Ishikawa (cell line): Measurements from ENCODE around the gene ERVW-1.

Experiments
- CEBPB ChIP-seq: IDR thresholded peaks from 2 replicates; pipeline ENCODE4 v1.6.1; 2012
- CREB1 ChIP-seq: IDR thresholded peaks from 2 replicates; pipeline ENCODE4 v1.6.1; 2012; ENCODE audit warnings: low read depth
- EGR1 ChIP-seq: IDR thresholded peaks from 2 replicates; pipeline ENCODE4 v1.6.1; 2012
- EP300 ChIP-seq: IDR thresholded peaks from 2 replicates; pipeline ENCODE4 v1.6.1; 2012; ENCODE audit warnings: borderline replicate concordance
- FOXM1 ChIP-seq: IDR thresholded peaks from 2 replicates; pipeline ENCODE4 v1.6.1; 2012; ENCODE audit warnings: low read depth, borderline replicate concordance
- MAX ChIP-seq: IDR thresholded peaks from 2 replicates; pipeline ENCODE4 v1.6.1; 2012
- NFIC ChIP-seq: IDR thresholded peaks from 2 replicates; pipeline ENCODE4 v1.6.1; 2012
- RAD21 ChIP-seq: IDR thresholded peaks from 2 replicates; pipeline ENCODE4 v1.6.1; 2012; ENCODE audit warnings: low read depth
- REST ChIP-seq: IDR thresholded peaks from 2 replicates; pipeline ENCODE4 v1.6.1; 2012; ENCODE audit warnings: low read depth, mild to moderate bottlenecking
- TAF1 ChIP-seq: IDR thresholded peaks from 2 replicates; pipeline ENCODE4 v1.6.1; 2012; ENCODE audit warnings: low read depth, mild to moderate bottlenecking
- TCF12 ChIP-seq: IDR thresholded peaks from 2 replicates; pipeline ENCODE4 v1.6.1; 2012; ENCODE audit warnings: low read depth
- TEAD4 ChIP-seq: IDR thresholded peaks from 2 replicates; pipeline ENCODE4 v1.6.1; 2012
- YY1 ChIP-seq: IDR thresholded peaks from 2 replicates; pipeline ENCODE4 v1.6.1; 2012; ENCODE audit warnings: low read depth
- ZBTB7A ChIP-seq: IDR thresholded peaks from 2 replicates; pipeline ENCODE4 v1.6.1; 2012; ENCODE audit warnings: low read depth
- TF ChIP-seq, protein P1 (sequence below): IDR thresholded peaks from 2 replicates; pipeline ENCODE4 v1.6.1; 2012

The ERVW-1 gene

GRCh38 chr7:92513167-92513902 is 35.6 kb upstream of the ERVW-1 start:
- TF ChIP-seq EP300 (no peak), TCF12 (no peak), YY1 (no peak), FOXM1 (no peak), TEAD4 (no peak), TAF1 (no peak), ZBTB7A (no peak), RAD21 (no peak), MAX (no peak)
- TF ChIP-seq, protein P1, sequence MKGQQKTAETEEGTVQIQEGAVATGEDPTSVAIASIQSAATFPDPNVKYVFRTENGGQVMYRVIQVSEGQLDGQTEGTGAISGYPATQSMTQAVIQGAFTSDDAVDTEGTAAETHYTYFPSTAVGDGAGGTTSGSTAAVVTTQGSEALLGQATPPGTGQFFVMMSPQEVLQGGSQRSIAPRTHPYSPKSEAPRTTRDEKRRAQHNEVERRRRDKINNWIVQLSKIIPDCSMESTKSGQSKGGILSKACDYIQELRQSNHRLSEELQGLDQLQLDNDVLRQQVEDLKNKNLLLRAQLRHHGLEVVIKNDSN: no peak

GRCh38 chr7:92508946-92509345 is 31.2 kb upstream of the ERVW-1 start:
- TF ChIP-seq EGR1: no peak
- no peak for TF ChIP-seq TEAD4
- TF ChIP-seq REST: no peak
- TF ChIP-seq TAF1: no peak
- TF ChIP-seq NFIC: no peak
- no peak for TF ChIP-seq CEBPB
- TF ChIP-seq RAD21: no peak
- TF ChIP-seq ZBTB7A: no peak
- TF ChIP-seq, protein P1: no peak
- no peak for TF ChIP-seq MAX
- TF ChIP-seq CREB1: no peak
- TF ChIP-seq EP300: no peak
- no peak for TF ChIP-seq TCF12
- no peak for TF ChIP-seq YY1
- no peak for TF ChIP-seq FOXM1

DNA sequence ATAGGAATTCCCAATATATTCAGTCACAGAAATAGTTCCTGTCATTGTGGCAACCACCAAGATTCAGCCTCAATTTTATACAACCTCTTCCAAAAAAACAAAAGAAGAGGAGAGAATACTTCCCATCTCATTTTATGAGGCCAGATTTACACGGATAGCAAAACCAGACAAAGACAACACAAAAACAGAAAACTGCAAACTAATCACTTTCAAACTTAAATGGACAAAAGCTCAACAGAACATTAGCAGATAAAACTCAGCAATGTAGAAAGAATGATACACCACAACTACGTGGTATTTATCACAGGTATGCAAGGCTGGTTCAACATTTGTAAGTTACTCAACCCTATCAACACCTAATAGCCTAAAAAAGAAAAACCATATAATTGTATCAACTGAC is 28.6 kb upstream of the ERVW-1 start:
- TF ChIP-seq YY1 (no peak), EGR1 (no peak), FOXM1 (no peak), TAF1 (no peak), EP300 (no peak)

- TF ChIP-seq YY1 (no peak), ZBTB7A (no peak), TAF1 (no peak), REST (no peak), NFIC (no peak), RAD21 (no peak), EP300 (no peak), CREB1 (no peak), CEBPB (no peak), FOXM1 (no peak), TCF12 (no peak), EGR1 (no peak), MAX (no peak), TEAD4 (no peak)
- TF ChIP-seq, protein P1: no peak
Observed at GRCh38 chr7:92504563-92504962, 26.8 kb upstream of the ERVW-1 start.

GRCh38 chr7:92503767-92504166 is 26.0 kb upstream of the ERVW-1 start:
- TF ChIP-seq TEAD4 (no peak), CREB1 (no peak), ZBTB7A (no peak), YY1 (no peak), EP300 (no peak), REST (no peak), FOXM1 (no peak), RAD21 (no peak), TAF1 (no peak), NFIC (no peak), CEBPB (no peak), EGR1 (no peak), MAX (no peak), TCF12 (no peak)
- TF ChIP-seq, protein P1: no peak
